ENCODE data around the gene TNFAIP8L3.

TNFAIP8L3 gene

GRCh38 chr15:51093488-51093838 lies 1.2 kb downstream of the TNFAIP8L3 start:
- Histone ChIP-seq H3K27me3 (replicated peaks; ENCODE audit: insufficient read depth, low read length) (no peaks in the 10 kb centered on the region; the same call in 1 of the 2 replicates), H3K36me3 (replicated peaks; ENCODE audit: insufficient read depth, low read length) (no peaks in the 10 kb centered on the region), H3K9me2 (replicated peaks; ENCODE audit: insufficient read depth, low read length) (no peaks in the 10 kb centered on the region), H4K20me1 (ENCODE audit: insufficient read depth, low read length) (no peaks in the 10 kb centered on the region), H3K27ac (ENCODE audit: low read length) (no peak overlapping the region), H3K4me1 (ENCODE audit: low read length) (no peaks in the 10 kb centered on the region), H3K9me3 (replicated peaks; ENCODE audit: insufficient read depth, low read length) (no peaks in the 10 kb centered on the region), H3K9ac (ENCODE audit: low read length) (no peak overlapping the region), H2AFZ (ENCODE audit: low read length) (no peak overlapping the region), H3K4me3 (ENCODE audit: low read length) (no peak overlapping the region), H3K79me2 (ENCODE audit: low read length) (no peaks in the 10 kb centered on the region), H3K4me2 (ENCODE audit: low read depth, low read length) (no peak overlapping the region), H3F3A (ENCODE audit: insufficient read depth, low read length) (no peaks in the 10 kb centered on the region)
- TF ChIP-seq, protein P1, sequence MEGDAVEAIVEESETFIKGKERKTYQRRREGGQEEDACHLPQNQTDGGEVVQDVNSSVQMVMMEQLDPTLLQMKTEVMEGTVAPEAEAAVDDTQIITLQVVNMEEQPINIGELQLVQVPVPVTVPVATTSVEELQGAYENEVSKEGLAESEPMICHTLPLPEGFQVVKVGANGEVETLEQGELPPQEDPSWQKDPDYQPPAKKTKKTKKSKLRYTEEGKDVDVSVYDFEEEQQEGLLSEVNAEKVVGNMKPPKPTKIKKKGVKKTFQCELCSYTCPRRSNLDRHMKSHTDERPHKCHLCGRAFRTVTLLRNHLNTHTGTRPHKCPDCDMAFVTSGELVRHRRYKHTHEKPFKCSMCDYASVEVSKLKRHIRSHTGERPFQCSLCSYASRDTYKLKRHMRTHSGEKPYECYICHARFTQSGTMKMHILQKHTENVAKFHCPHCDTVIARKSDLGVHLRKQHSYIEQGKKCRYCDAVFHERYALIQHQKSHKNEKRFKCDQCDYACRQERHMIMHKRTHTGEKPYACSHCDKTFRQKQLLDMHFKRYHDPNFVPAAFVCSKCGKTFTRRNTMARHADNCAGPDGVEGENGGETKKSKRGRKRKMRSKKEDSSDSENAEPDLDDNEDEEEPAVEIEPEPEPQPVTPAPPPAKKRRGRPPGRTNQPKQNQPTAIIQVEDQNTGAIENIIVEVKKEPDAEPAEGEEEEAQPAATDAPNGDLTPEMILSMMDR (IDR thresholded peaks at IDR 0.05; ENCODE audit: low read length), result no peak
- no peak for TF ChIP-seq EZH2phosphoT487 (IDR thresholded peaks at IDR 0.05; ENCODE audit: low read length)
- TF ChIP-seq EZH2 (optimal IDR thresholded peaks at IDR 0.05; ENCODE audit: low read depth, low read length), result no peak
- no peak for DNase-seq

- Histone ChIP-seq H3K9me2 (replicated peaks; ENCODE audit: insufficient read depth, low read length) (no peaks in the 10 kb centered on the region), H3K4me1 (ENCODE audit: low read length) (no peaks in the 10 kb centered on the region), H2AFZ (ENCODE audit: low read length) (no peak overlapping the region), H3K36me3 (replicated peaks; ENCODE audit: insufficient read depth, low read length) (no peaks in the 10 kb centered on the region), H3F3A (ENCODE audit: insufficient read depth, low read length) (no peaks in the 10 kb centered on the region), H3K9me3 (replicated peaks; ENCODE audit: insufficient read depth, low read length) (no peaks in the 10 kb centered on the region), H3K79me2 (ENCODE audit: low read length) (no peaks in the 10 kb centered on the region), H3K9ac (ENCODE audit: low read length) (no peak overlapping the region), H4K20me1 (ENCODE audit: insufficient read depth, low read length) (no peaks in the 10 kb centered on the region), H3K4me2 (ENCODE audit: low read depth, low read length) (no peak overlapping the region), H3K27ac (ENCODE audit: low read length) (no peak overlapping the region), H3K4me3 (ENCODE audit: low read length) (no peak overlapping the region), H3K27me3 (replicated peaks; ENCODE audit: insufficient read depth, low read length) (no peaks in the 10 kb centered on the region; the same call in 1 of the 2 replicates)
- DNase-seq, result no peak
- TF ChIP-seq EZH2 (optimal IDR thresholded peaks at IDR 0.05; ENCODE audit: low read depth, low read length) (no peak), EZH2phosphoT487 (IDR thresholded peaks at IDR 0.05; ENCODE audit: low read length) (no peak)
- TF ChIP-seq, protein P1 (IDR thresholded peaks at IDR 0.05; ENCODE audit: low read length), result no peak
Measured at GRCh38 chr15:51092480-51093040, 2.1 kb downstream of the TNFAIP8L3 start.

DNA sequence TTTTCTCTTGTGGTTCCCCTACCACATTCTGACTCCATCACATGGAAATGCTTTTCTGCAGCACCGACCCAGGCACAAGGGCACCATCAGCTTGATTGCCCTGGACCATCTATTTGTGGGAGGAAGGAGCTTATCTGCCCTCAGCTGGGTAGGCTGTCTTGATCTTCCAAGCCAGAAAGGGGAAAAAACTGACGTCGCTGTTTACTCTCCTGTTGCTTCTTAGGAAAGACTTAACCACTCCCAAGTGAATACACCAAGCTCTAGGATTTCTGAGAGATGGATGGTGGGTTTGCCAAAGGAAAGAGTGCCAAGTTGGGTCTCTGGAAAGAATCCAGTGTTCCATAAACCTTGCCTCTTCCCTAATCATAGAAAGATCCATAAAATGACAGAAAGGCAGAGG lies 4.0 kb downstream of the TNFAIP8L3 start:
- H3K27me3 ChIP-seq (replicated peaks; ENCODE audit: insufficient read depth, low read length), result no peaks in the 10 kb centered on the region; the same call in 1 of the 2 replicates

More for the DNA sequence above, 4.0 kb downstream of the TNFAIP8L3 start:
- Histone ChIP-seq H2AFZ (ENCODE audit: low read length) (no peak overlapping the region), H3F3A (ENCODE audit: insufficient read depth, low read length) (no peaks in the 10 kb centered on the region), H3K4me1 (ENCODE audit: low read length) (no peaks in the 10 kb centered on the region), H4K20me1 (ENCODE audit: insufficient read depth, low read length) (no peaks in the 10 kb centered on the region), H3K4me2 (ENCODE audit: low read depth, low read length) (no peak overlapping the region), H3K9ac (ENCODE audit: low read length) (no peak overlapping the region), H3K79me2 (ENCODE audit: low read length) (no peaks in the 10 kb centered on the region), H3K27ac (ENCODE audit: low read length) (no peak overlapping the region), H3K9me3 (replicated peaks; ENCODE audit: insufficient read depth, low read length) (no peaks in the 10 kb centered on the region), H3K4me3 (ENCODE audit: low read length) (no peak overlapping the region), H3K9me2 (replicated peaks; ENCODE audit: insufficient read depth, low read length) (no peaks in the 10 kb centered on the region), H3K36me3 (replicated peaks; ENCODE audit: insufficient read depth, low read length) (no peaks in the 10 kb centered on the region)
- DNase-seq, result no peak
- TF ChIP-seq, protein P1 (IDR thresholded peaks at IDR 0.05; ENCODE audit: low read length), result no peak
- TF ChIP-seq EZH2phosphoT487 (IDR thresholded peaks at IDR 0.05; ENCODE audit: low read length), result no peak
- TF ChIP-seq EZH2 (optimal IDR thresholded peaks at IDR 0.05; ENCODE audit: low read depth, low read length), result no peak

Measured in MM.1S (cell line).